ENCODE data around the gene MYO1H. TPM values are rescaled to one million over a fixed set of nuclear protein-coding genes. Genes with fewer than 3 reads are reported as not detected.
"Not testable (repeated sequence)": the region's sequence is repeated elsewhere in the genome, so short reads cannot be mapped to it uniquely, and the experiment has no call there.

MYO1H gene, protein sequence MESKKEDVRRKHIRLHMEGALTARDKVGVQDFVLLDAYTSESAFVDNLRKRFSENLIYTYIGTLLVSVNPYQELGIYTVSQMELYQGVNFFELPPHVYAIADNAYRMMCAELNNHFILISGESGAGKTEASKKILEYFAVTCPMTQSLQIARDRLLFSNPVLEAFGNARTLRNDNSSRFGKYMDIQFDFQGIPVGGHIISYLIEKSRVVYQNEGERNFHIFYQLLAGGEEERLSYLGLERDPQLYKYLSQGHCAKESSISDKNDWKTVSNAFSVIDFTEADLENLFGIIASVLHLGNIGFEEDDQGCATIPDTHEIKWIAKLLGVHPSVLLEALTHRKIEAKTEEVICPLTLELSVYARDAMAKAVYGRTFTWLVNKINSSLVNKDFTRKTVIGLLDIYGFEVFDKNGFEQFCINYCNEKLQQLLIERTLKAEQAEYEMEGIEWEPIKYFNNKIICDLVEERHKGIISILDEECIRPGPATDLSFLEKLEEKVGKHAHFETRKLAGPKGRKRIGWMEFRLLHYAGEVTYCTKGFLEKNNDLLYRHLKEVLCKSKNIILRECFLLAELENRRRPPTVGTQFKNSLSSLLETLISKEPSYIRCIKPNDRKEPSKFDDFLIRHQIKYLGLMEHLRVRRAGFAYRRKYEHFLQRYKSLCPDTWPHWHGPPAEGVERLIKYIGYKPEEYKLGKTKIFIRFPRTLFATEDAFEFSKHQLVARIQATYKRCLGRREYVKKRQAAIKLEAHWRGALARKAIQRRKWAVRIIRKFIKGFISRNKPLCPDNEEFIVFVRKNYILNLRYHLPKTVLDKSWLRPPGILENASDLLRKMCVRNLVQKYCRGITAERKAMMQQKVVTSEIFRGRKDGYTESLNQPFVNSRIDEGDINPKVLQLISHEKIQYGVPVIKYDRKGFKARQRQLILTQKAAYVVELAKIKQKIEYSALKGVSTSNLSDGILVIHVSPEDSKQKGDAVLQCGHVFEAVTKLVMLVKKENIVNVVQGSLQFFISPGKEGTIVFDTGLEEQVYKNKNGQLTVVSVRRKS
- polyA plus RNA-seq (ENCODE audit: insufficient read length) = 0.33 TPM

DNA sequence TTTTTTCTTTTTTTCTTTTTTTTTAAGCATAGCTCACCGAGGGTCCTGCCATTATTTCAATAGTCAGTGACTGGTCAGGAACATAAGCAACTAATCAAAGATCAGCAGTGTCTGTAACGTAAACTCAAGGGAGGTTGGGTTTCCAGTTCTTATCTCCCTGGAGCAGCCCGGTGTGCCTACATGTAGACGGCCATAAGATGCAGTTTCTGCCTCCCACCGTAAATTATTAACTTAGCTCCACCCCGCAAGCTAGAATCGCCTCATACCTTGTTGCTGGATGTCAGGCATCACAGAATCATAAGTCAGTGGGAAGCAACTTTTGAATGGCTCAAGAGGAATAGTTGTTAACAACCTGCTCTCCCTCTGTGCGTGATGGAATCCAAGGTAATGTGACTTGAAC is at the start of gene MYO1H:
Gene MYO1H (plus strand): TSS at position 312 of the 400 bp plus-strand sequence. CDS start 61 bp downstream, at position 373.
- no peak for DNase-seq (ENCODE audit: low read depth)

DNA sequence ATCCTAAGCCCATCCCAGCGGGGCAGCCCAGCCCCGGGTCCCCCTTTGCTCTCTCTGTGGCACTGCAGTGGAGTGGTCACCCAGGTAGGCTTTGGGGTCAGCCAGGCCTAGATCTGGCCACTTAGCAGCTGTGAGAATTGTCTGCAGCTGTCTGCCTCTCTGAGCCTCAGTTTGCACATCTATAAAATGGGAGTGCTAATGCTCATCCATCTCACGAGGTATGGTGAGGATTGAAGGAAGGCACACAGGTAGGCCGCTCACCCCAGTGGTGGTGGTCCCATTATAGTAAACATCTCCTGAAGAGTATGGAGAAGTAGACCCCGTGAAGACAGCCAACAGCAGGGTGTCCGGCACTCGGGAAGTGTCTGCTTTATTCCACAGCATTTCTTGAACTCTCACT is 47.9 kb upstream of the MYO1H start:
- DNase-seq (ENCODE audit: low read depth) = no peak

DNA sequence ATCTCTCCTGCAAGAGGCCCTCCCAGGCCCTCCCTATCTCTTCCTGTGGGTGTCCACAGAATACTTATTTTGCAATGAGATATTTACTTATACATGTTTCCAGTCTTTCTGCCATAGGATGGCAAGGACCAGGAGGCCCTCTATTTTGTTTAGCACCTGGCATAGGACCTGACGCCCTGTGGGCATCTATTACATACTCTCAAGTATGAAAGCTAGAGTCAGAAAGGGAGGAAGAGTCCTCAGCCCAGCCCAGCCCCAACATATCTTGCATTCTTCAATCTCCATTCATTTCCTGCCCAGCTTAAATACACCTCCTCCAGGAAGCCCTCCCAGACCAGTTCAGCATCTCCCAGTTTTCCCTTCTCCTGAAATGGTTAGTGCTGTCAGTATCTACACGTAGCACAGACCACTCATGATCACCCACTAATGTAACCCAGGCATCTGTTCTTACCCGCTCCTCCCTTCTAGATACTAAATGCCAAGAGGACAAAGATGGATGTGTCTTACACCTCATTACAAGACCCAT is 46.0 kb upstream of the MYO1H start:
- no peak for DNase-seq (ENCODE audit: low read depth)

DNA sequence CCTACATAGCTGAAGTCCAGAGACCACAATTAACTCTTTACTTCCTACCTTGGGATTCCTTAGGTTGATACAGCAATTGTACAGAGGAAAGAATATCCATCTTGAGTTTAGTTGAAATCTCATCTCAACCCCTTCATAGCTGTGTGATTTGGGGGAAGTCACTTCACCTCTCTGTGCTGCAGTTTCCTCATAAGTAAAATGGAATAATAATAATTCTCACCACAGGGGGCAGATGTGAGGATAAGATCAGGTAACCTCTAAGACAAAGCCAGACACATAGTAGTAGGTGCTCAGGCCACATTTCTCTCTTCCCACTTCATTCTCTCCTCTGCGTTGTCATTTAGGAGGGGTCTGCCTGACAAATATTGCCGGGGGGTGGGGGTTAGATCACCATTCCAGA is 45.3 kb upstream of the MYO1H start:
- DNase-seq (ENCODE audit: low read depth) = no peak

DNA sequence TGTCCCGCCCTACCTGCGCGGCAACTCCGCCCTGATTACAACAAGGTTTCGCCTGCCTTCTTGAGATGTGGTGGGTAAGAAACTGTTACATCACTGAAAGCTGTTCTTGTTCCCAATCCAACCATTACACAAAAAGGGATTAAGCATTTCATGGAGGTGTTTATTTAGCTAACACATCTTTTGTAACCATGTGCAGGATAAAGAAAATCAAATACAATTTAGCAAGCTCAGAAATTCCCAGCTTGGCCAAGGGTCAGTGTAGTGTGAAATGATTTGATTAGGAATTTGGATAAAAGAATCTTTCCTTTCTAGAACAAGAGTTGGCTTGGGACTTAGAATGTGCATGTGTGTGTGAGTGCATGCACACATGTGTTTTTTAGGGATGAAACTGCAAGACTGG is 44.9 kb upstream of the MYO1H start:
- no peak for DNase-seq (ENCODE audit: low read depth)

DNA sequence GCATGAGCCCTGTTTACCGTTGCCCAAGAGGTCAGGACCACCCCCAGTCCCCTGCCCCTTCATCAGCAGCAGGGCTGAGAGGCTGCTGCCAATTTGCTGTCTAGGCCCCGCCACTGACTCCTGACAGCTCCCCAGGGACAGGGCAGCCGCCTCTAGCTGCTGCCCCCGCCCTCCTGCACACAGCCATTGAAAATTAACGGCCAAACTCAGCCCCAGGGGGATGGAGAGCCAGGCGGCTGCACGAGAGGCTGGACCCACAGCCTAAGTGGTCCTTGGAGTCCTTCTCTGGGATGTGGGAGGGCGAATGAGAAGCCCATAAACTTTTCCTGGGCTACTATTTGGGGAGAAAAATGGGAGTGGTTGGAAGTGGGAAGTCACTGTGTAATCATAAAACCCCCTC is 43.2 kb upstream of the MYO1H start:
- DNase-seq (ENCODE audit: low read depth) = no peak

DNA sequence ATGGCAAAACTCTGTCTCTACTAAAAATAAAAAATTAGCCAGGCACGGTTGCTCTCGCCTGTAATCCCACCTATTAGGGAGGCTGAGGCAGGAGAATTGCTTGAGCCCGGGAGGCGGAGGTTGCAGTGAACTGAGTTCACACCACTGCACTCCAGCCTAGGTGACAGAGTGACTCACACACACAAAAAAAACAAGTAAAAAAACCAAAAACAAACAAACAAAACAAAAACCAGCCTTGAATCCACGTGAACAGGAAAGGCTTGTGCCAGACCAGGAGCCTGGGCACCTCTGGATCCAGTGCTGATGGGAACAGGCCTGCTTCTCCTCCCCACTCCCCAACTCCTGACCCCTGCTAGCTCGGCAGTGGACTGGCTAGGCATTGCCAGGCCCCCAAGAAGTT is 42.2 kb upstream of the MYO1H start:
- no peak for DNase-seq (ENCODE audit: low read depth)

DNA sequence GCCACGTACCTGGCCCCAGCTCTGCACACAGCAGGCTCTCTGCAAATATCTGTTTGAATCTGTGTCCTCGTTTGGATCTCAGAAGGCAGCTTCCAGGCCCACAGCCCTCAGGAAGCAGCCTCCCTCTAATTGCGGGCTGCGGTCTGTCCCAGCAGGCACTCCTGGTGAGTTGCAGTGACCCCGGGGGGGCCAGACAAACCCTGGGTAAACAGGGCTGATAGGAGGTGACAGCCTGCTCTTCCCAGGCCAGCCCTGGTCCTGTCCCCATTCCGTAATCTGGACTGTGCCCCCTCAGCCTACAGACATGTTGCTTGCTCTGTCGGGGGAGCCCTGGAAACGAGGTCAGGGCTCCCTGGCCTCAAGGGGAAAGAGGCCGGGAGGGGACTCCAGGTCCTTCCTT is 40.6 kb upstream of the MYO1H start:
- no peak for DNase-seq (ENCODE audit: low read depth)

DNA sequence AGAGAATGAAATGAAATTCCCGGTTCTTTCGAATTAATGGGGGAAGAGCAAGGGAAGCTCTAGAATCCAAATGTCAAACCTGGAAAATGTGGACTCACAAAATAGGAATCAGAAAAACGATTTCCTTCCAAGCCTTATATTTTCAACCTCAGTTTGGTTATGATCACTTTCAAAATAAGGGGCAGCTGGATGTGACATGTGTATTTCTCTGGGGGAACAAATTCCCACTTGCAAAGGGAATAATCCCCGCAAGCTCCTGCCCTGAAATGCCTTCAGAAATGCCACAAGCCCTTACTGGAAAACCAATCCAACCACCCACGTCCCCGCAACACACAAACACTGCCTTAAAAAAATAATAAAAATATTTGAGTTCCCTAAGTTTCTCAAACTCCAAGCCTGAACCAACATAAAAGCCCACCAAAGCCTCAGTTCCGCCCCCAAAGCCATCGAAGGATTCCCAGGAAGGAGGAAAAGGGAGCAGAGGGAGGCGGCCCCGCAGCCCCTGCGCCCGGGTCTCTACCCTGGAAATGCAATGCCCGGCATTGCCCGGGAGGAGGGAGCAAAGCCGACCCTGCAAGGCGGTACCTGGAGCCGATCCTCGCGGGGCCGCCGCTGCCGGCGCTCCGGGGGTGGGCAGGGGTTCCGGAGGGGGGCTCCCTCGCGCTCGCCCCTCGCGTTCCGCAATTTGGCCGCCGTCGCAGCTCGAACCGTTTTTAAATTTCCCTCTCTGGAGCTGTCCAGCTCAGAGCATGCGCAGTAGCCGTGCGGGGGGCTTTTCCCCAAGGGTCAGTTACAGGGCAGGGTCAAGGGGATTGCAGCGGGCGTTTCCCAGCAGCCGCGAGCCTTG is 38.9 kb upstream of the MYO1H start, which contains the start of gene FOXN4:
Gene FOXN4 (minus strand): TSS at position 751 of the 847 bp plus-strand sequence. CDS start 963 bp downstream, outside the sequence.
- DNase-seq (ENCODE audit: low read depth) = no peak

DNA sequence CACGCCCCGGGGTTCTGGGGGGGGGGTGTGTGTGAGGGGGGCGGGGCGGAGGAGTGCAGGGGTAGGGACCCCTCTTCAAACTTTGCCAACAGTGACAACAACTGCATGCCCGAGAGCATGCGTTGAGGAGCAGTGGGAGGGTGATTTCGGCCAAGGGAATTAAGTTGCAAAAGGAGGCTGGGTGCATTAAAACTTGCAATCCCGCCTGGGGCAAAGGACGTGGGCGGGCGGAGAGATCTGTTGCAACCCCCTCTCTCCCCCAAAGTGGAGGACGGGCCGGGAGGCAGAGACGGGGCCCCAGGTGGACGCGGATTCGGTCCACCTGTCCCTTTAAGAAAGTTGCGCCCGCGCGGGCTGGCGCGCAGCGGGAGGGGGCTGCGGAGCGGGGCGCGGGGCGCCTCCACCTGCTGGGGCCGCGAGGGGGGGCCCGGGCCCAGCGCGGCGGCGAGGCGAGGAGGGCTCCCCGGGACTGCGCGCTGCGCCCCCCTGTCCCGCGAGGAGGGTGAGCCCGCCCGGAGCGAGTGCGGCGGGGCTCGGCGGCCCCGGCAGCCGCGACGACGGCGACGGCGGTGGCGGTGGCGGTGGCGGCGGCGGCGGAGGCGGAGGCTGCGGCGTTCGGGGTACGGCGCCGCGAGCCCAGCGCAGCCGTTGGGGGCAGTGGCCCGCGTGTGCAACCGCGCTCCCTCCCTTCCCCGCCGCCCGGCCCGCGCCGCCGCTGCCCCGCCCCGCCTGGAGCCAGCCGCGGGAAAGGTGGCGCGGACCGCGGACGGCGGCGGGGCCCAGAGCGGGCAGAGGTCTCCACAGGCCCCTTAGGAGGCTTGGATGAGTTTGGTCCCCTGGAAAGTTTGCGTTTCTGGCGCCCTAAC is 38.1 kb upstream of the MYO1H start:
- DNase-seq (ENCODE audit: low read depth) = no peak

DNA sequence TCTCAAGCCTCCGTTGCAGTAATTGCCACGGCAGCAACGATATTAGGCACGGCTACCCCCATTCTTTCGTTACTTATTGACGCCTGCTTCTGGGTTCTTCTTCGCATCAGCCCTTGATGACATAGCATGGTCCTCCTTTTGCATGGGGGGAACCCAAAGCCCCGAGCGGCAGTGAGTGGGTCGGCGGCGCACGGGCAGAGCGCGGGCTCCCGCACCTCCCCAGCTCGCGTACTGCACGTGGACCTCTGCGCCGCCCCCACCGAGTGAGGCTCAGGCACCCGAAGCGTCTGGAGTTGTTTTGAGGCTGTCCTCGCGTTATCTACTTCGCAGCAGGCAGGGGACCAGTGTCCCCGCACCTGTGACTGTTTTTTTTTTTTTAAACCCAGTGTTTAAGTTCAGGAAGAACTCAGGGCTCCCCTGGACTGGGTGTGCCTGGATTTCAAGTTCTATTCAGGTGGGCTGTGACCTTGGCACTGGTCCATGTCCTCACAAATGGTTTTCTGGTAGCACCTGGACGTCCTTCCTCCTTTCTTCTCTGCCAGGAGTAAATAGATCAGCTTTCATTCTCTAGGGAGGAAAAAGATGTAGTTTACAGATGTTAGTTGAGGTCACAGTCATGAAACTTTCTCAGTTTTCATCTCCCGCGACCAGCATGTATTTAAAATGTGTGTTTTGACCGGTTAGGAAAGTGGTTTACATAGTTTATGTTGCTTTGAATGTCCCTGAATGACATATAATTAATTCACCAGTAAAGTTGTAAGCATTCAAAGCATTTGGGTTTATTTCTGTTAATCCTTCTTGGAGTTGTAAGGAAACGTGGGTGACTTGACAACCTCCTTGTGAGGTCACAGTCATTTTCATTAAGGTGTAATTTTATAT is 37.2 kb upstream of the MYO1H start:
- DNase-seq (ENCODE audit: low read depth) = no peak

DNA sequence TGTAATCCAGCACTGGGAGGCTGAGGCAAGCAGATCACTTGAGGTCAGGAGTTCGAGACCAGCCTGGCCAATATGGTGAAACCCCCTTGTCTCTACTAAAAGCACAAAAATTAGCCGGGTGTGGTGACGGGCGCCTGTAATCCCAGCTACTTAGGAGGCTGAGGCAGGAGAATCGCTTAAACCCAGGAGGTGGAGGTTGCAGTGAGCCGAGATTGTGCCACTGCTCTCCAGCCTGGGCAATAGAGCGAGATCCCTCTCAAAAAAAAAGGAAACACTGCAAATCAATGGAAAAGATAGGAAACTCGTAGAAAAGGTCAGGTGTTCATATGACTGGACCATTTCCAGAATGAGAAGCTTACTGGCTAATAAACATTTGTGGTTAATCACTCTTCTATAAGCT is 26.4 kb upstream of the MYO1H start:
- not testable (repeated sequence) for DNase-seq (ENCODE audit: low read depth)

DNA sequence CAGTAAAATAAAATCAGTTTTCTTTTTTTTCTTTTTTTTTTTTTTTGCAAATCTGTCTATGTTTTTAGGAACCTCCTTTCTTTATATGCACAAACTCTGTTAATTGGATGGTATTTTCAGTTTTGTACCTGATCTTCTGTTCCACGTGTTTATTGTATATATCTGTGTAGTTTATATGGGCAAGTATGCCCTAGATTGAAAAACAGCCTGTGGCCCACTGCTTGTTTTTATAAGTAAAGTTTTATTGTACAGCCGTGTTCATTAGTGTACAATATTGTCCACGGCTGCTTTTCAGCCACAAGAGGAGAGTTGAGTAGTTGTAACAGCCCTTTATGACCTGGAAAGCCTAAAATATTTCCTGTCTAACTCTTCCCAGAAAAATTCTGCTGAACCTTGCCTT is 18.7 kb upstream of the MYO1H start:
- DNase-seq (ENCODE audit: low read depth) = no peak

DNA sequence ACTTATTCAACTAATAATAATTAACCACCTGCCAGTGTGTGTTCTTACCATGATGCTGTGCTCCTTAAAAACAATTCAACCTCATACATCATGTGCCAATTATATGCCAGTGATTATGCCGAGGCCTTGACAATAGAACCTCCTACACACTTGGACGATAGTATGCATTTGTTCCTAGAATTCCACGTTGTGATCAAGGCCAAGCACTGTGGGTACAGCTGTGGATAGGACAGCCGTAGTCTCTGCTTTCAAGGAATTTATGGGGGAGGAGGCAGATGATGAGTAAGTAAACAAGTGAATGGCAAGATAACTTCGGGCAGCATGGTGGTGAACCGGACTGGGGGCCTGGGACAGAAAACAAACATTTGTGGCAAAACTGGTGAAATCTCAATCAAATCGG is 18.0 kb upstream of the MYO1H start:
- no peak for DNase-seq (ENCODE audit: low read depth)

DNA sequence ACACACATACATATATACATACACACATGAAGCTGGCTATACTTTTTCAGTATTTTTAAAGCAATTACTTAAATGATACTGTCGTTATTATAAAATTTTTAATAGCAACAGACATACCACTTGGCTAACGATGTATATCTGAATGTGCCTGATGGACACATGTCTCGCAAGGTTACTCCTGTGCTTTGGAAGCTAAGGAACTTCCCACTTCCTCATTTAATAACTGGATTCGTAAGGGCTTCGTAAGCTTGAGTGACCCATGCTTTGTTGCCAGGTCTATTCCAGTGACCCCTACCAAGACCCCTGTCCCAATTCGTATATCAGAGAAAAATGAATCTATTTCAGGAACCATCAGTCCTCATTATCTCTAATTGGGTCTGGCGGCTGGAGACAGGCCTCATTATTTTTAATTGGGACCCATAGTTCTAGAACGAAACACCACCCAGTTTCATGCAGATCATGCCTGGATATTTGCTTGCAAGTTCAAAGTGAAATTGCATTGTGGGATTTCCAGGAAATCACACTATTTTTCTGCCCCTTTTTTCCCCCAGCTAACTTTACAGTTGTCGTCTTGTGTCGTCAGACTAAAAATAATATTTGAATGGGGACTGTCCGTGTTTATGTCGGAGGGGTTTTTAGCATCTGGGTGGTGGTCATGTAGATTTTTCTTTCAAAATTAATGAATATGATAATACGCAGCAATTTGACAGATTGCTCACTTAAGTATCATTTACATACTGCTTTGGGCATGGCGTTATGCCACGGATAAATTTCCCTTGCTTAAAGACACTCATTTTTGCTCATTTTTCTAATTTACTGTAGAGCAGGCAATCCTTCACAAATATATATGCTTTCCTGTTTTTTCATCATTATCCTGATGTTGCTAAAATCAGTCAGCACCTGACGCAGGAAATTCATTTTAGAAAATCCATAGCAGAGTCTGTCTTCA is 17.1 kb upstream of the MYO1H start:
- DNase-seq (ENCODE audit: low read depth) = no peak

DNA sequence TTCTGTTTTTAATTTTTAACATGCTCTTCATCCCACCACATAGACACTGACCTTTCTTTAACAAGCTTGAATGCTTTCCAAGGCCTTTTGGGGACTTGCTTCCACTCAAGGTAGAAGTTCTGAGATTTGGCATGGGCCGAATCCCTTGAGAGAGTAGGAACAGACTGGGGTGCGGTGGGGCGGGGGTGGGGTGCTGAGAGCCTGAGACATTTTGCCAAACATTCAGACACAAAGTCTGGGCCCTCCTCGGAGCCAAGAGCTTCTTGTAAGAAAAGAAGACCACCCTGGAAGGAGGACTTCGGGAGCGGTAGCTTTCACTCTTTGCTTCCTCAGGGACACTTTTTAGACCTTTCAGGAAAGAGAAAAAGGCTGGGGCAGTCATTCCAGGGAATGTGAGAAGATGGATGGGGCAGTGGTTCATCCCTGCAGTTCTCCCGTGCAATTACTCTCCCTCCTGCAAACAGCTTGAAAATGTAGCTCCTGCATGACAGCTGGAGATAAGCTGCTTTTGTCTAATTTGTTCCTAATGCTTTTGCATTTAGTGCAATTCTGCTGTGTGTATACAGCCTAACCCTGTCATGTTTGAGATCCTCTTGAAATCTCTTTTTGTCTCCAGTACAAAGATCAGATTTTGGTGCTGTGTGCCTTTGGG is 16.3 kb upstream of the MYO1H start:
- no peak for DNase-seq (ENCODE audit: low read depth)

DNA sequence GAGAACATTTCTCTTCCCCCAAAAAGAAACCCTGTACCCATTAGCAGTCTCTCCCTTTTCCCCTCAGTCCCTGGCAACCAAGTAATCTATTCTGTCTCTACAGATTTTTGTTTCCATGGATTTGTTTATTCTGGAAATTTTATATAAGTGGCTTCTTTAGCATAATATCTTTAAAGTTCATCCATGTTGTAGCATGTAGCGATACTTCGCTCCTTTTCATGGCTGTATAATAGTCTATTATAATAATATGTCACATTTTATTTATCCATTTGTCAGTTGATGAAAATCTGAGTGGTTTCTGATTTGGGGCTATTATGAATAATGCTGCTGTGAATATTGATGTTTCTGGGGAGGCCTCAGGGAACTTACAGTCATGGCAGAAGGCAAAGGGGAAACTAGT is 12.8 kb upstream of the MYO1H start:
- DNase-seq (ENCODE audit: low read depth) = no peak

DNA sequence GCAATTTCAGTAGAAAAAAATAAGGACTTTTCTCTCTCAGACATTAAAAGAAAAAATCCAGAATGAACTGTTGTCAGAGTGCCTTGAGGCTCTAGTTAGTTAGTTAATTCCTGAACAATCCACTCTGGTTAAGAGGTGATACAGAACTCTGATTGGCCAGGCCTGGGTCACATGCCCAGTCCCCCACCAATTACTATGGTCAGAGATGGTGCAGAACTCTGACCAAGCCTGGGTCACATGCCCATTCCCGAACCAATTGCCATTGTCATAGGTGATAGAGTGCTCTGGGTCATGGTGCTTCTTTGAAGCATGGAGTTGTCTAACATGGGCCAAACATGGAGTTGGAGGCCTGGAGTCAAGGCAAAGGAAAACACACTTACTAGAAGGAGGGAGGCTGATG is 11.1 kb upstream of the MYO1H start:
- no peak for DNase-seq (ENCODE audit: low read depth)
